ENCODE data around the gene SPDL1.

The SPDL1 gene

DNA sequence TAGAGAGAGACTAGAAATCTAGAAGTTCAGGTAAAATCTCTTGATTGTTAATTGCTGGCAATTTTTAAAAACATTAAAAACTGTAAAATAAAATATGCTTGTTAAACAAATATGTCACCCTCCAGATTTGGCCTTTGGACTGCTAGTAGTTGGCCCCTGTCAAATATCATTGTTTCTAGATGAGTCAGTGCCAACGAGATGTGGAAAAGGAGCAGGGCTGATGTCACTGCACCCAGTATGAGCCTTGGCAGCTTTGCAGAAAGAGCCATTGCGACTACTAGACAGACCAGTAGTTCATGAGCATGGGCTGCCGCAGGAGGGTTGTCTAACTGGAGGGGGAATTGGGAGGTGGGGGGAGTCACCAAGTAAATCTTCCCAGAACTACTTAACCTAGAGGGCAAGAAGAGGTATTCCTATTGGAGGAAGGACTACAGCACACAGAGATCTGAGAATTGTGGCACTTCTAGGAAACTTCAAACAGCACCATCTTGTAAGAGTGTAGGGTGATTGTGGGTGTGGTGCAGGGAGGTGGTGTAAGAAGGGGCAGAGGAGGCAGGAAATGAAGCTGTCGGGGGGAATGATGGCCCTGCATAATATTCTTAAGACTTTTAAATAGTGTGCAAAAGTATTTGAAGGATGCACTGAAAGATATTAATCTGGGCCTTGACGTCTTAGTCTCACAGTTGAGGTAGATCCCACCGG is 46.4 kb downstream of the SPDL1 start:
- DNase-seq (ENCODE audit: low read depth) = no peak

DNA sequence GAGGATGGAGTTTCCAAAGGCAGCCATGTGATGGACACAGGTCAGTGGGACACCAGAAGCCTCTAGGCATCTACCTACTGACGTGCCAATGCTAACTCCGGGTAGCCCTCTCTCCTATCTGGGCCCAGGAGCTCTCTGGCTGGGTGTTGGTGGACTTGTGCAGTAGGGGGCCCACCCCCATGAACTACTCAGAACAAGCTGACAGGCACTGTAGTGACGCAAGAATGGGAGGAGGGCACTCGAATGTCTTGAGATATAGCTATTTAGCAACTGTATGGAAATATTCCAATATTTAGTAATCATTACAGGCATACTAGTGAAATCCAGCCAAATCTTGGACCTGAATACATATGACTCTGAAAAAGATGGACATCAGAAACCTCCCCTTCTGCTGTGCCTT is 47.8 kb downstream of the SPDL1 start:
- no peak for DNase-seq (ENCODE audit: low read depth)

GRCh38 chr5:169632946-169633345 is 49.4 kb downstream of the SPDL1 start:
- no peak for DNase-seq (ENCODE audit: low read depth)

- DNase-seq (ENCODE audit: low read depth) = no peak
These were observed 51.0 kb downstream of the SPDL1 start for GRCh38 chr5:169634606-169635005.

GRCh38 chr5:169635936-169636335 is 52.4 kb downstream of the SPDL1 start:
- no peak for DNase-seq (ENCODE audit: low read depth)

GRCh38 chr5:169636477-169637084 is 53.0 kb downstream of the SPDL1 start:
- no peak for DNase-seq (ENCODE audit: low read depth)

DNA sequence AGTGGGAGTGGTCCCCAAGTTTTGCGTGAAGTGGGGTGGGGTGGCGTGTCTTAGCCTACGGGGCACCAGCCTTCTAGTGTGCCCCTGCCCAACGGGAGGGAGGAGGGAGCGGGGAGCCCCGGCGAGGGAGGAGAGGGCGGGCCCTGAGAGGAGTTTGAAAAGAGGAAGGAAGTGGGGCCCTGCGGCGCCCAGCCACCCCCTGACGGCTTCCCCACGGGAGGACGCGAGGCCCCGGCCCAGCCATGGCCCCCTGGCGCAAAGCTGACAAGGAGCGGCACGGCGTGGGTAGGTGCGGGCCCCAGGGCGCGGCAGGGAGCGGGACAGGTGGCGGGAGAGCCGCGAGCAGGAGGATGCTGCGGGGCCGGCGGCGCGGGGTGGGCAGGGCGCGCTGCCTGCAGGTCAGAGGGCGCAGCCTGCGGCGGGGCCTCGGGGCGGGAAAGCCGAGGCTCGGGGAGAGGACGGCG is 53.5 kb downstream of the SPDL1 start, which contains the start of gene DOCK2:
Gene DOCK2 (plus strand): TSS at position 191 of the 464 bp plus-strand sequence. CDS start 52 bp downstream, at position 243.
- DNase-seq (ENCODE audit: low read depth) = peak; percentile 49

- DNase-seq (ENCODE audit: low read depth) = peak; percentile 54
These were observed 54.1 kb downstream of the SPDL1 start for GRCh38 chr5:169637549-169638121.

- DNase-seq (ENCODE audit: low read depth) = no peak
These were observed 57.7 kb downstream of the SPDL1 start for GRCh38 chr5:169641253-169641652.

DNA sequence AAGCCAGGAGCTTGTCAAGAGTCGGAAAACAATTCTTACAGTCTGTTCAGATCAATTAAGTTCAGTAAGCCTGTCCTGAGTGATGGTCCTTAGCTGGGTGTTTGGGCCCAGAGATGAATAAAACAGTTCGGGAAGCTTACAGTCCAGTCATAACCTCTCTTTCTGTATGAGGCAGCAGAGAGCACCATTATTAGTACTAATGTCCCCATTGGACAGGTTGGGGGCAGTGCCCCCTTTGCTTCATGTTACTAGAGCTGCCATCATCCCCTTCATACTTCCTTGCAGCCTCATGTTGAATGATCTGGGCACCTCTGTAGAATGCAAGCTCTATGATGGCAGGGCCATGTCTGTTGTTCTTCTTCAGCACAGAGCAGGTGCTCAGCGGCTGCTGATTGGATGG is 63.3 kb downstream of the SPDL1 start:
- DNase-seq (ENCODE audit: low read depth) = no peak

- no peak for DNase-seq (ENCODE audit: low read depth)
These were observed 64.0 kb downstream of the SPDL1 start for GRCh38 chr5:169647566-169647965.

DNA sequence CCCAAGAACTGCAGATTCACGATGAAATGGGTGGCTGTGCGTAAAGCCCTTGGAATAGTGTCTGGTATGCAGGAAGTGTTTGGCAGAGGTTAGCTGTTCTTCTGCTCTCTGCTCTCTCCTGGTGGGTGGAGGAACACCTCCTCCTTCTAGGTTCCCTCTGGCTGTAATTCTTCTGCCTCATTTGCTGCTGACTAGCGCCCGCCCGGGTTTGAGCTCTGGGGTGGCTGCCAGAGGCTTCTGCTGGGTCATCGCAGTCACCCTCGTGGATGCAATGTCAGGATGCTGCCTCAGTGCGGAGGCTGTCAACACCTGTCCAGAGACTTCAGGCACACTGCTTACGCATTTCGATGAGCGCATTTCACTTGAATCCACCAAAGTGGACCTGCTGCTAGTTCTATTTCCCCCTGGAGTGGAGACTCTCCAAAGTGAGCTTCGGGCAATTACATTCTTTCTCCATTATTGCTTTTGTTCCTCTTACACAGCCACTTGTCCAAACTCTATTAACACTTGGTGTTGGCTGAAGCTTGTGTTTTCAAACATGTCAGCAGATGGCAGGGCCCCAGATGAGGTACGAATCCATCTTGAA is 65.2 kb downstream of the SPDL1 start:
- DNase-seq (ENCODE audit: low read depth) = no peak

DNA sequence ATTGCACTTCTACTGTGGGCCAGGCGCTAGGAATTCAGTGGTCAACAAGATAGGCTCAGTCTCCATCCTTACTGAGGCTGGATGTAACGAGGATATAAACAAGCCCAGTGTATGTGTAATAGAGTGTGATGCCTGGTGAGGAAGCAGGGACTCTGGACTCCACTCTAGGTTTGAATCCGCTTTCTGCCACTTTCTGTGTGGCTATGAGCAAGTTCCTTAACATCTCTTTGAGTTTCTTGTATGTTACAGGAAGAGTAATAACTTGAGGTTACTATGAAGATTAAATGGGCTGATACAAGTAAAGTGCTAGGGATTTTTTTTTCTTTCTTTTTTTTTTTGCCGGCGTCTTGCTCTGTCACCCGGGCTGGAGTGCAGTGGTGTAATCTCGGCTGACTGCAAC is 65.9 kb downstream of the SPDL1 start:
- no peak for DNase-seq (ENCODE audit: low read depth)

GRCh38 chr5:169650701-169651331 is 67.2 kb downstream of the SPDL1 start:
- no peak for DNase-seq (ENCODE audit: low read depth)

DNA sequence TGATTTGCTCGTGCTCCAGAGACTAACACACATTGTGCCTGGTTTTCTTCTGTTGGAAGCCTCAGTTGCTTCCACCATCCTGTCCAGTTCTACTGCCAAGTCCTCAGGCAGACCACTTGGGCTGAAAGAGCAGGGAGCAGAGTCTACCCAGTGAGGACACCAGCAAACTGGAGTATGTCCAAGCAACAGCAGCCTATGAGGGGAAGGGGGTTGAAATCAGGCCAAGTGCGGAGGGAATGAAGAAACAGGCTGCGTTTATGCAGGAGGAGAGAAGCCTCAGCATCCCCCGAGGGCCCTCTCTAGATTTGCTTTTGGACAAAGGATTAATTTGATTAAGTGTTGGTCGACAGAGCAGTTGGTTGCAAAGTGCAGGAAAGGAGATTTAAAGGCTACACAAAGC is 68.0 kb downstream of the SPDL1 start:
- DNase-seq (ENCODE audit: low read depth) = no peak

DNA sequence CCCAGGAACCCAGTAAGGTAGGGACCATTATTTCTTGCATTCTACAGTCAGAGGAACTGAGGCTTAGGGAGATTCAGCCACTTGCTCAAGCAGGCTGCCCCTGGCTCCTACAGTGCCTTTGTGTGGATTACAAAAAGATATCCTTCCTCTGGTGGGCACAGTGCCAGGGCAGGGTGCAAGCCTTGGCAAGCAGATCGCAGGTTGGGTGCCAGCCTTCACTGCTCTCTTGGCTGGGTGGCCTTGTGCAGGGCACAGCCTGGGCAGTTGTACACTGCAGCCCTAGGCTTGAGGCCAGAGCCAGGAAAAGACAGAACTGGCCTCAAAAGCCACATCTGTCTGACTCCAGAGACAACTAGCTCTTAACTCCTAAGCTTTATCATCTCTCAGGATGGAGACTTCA is 68.5 kb downstream of the SPDL1 start:
- DNase-seq (ENCODE audit: low read depth) = no peak

- DNase-seq (ENCODE audit: low read depth) = no peak
These were observed 69.5 kb downstream of the SPDL1 start for GRCh38 chr5:169653091-169653490.

Measured in activated T-helper 9 cell treated with anti-CD3 and anti-CD28 coated beads, Interleukin-2, amount 50 U/mL, for 16 hours (primary cell).